Erythroblast (primary cell): ENCODE data around the gene BMP6.

ENCODE experiments used
- GATA1 ChIP-seq: IDR thresholded peaks from 2 replicates; pipeline ENCODE4 v1.6.1; 2011; ENCODE audit warnings: low read depth, mild to moderate bottlenecking, control low read depth, low read length, moderate library complexity
- POLR2A ChIP-seq: IDR thresholded peaks from 2 replicates; pipeline ENCODE4 v1.6.1; 2011; ENCODE audit warnings: mild to moderate bottlenecking, low read length

DNA sequence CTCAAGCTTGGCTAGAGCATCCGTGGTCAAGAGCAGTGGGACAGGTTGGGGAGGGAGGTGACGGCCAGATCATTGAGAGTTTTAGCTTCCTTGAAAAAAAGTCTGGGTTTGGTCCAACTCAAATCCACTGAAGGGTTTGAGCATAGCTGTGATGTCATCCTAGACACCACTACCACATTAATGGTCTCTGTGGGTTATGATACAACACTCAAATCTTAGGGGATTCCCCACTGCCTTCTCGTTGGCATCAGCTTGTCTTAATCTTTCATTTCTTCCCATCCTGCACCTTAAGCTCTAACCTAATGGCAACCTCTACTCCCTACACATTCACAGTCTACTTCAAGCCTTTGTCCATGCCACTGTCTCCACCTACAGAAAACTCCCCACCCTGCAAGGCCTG is 77.3 kb downstream of the BMP6 start:
- TF ChIP-seq POLR2A (no peak), GATA1 (no peak)
